Stimulated activated CD8-positive, alpha-beta memory T cell treated with anti-CD3 and anti-CD28 coated beads, Interleukin-15, amount 100 ng/mL, for 4 hours (primary cell): Measurements from ENCODE around the gene STK36.
A peak's percentile ranks its signal among the peaks of the same experiment; 100 is the strongest.
"Not testable (repeated sequence)": the region's sequence is repeated elsewhere in the genome, so short reads cannot be mapped to it uniquely, and the experiment has no call there.

ENCODE experiments used
- DNase-seq, 2 donors: peaks; one replicate each; pipeline ENCODE4 v3.0.0-alpha.2; 2020; ENCODE audit warnings: low read depth in 2 of 2

Gene STK36

DNA sequence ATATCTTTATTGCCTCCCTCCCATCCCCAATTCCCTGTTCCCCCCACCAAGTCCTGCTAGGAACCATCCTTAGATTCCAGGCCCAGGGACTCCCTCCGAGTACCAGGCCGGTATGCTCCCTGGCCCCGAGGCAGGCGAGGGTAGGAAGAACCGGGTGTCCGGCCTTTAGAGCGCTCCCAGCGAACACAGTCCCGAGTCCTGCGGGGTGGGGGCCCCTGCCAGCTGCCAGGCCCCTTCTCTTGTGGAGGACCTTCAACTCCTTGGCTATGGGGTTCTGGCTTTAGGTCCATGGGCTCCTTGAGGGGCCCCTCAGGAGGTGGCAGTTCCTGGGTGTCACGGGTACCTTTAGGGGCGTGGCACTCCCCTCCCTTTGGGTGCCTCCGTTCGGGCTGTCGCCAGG, 8.0 kb upstream of the STK36 start:
- DNase-seq, result no peak

DNA sequence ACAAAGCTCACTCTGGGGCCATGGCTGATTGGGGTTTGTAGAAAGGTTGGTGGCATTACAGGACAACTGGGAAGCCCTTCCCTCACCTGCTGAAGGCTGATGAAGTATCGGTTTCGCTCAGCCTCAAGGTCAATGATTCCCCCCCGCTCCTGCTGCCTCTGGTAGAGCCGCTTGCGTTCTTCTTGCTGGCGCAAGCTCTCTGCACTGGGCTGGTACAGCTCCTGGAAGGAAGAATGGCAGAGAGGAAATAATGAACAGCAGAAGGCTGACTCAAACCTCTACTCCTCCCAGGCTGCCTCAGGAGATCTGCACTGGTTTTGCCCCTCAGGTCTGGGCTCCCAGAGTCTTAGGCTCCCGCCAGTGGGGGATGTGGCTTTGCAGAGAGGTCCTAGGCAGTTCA, 7.2 kb upstream of the STK36 start:
- no peak for DNase-seq

DNA sequence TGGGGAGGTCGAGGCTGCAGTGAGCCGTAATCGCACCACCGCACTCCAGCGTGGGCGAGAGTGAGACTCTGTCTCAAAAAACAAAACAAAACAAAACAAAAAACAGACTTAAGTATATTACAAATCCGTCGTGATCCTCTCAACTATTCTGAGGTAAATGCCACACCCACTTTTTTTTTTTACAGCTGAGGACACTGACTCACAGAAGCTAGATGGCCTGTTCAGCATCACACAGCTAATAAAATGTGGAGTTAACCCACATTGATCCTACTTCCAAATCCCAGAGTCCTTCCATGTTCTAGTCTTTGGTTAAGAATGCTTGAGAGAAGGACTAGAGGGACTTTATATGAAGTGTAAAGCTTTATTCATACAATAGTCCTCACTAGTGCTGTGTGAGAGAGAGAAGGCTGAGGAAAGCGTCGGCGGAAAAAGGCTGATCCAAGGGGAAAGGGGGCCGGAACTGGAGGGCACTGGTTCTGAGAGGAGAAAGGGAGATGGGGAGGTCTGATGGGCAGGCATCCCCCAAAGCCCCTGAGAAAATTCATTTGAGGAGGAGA, 711 bp upstream of the STK36 start:
- DNase-seq, result no peak

DNA sequence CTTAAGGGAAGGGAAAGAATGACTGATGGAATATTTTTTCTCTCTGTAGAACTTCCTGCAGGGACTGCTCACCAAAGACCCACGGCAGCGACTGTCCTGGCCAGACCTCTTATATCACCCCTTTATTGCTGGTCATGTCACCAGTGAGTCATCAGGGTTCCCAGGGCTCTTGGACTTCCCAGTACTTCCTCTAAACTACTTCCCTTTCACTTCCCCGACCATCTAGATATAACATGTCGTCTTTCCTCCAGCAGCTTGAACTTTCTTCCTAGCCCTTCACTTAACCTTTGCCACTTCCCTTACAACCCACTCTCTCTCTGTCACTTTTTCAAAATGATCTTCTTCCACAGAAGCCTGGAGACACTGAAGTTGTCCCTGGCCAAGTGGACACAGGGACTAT, 7.2 kb downstream of the STK36 start:
- no peak for DNase-seq

DNA sequence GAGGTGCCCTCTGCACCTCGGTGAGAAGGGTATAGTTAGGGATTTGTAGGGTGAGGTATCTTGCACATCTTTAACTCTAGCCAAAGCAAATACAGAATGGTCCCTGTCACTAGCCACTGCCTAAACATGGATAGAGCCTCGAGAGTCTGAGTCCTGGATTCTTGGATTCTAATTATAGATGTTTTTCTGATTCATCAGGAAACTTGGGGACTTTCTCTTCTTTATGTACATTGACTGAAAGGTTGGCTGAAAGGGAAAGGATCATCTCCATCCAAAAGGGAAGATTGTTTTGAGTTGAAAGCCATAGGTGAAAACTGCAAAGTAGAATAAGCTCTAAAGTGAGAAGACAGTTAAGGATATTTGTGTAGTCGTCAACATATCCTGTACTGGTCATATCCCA, 8.2 kb downstream of the STK36 start:
- DNase-seq, result no peak

DNA sequence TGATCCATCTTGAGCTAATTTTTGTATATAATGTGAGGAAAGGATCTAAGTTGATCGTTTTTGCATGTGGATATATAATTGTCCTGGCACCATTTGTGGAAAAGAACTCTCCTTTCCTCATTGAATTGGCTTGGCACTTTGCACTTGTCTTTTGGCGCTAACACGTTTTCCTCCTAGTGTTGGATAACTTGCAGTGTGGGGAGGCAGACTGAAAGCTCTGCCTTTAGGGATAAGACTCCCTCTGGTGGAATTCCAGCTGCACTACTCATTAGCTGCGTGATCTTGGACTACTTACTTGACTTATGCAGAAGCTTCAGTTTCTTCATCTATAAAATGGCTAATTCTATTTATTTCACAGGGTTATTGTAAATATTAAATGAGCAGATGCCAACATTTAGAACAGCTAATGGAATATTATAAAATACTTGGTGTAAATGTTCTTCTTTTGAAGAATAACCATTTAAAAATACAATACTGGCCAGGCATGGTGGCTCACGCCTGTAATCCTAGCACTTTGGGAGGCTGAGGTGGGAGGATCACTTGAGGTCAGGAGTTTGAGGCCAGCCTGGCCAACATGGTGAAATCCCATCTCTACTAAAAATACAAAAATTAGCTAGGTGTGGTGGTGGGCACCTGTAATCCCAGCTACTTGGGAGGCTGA, 15.6 kb downstream of the STK36 start:
- DNase-seq, result not testable (repeated sequence)

DNA sequence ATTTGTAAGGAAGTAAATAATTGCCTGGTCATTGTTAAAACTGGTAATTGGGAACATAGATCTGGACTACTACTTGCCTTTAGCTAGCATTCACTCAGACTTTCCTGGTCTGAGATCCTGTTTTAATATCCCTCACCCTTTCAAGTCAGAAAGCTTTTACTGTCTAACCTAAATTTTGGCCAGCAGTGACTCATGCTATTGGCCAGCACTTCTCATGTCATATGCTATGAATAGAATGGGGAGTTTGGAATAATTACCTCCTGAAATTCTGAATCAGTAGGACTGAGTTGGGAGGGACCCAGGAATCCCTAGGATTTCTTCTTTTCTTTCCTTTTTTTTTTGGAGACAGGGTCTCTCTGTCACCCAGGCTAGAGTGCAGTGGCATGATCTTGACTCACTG, 19.3 kb downstream of the STK36 start:
- no peak for DNase-seq

DNA sequence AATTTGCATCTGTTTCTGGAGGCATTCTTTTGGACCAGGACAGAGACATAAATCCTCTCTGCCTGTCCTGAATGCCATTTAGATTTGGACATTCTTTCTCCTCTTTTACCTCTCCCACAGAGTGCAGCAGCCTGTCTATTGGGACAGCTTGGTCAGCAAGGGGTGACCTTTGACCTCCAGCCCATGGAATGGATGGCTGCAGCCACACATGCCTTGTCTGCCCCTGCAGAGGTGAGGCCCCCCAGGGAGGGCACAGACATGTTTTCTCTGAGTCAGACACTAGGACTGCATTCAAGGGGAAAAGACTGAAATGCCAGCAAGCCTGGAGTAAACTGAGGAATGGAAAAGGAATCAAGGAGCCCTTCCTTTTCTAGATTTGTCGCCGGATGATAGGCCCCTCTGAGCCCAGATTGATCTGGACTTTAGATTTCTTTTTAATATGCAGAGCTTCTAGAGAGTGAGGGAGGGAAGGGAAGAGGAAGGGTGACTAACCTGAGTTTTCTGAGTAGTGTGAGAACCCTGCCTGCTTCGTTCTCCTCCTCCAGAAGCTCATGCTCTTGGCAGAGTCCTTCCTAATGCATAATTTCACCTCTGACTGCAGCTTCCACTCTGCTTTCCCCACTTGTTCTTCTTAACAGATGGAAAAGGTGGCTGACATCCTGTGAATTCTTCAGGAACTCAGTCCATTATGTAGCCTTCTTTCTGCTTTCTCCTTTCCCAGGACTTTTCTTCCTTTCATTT, 22.7 kb downstream of the STK36 start:
- no peak for DNase-seq

DNA sequence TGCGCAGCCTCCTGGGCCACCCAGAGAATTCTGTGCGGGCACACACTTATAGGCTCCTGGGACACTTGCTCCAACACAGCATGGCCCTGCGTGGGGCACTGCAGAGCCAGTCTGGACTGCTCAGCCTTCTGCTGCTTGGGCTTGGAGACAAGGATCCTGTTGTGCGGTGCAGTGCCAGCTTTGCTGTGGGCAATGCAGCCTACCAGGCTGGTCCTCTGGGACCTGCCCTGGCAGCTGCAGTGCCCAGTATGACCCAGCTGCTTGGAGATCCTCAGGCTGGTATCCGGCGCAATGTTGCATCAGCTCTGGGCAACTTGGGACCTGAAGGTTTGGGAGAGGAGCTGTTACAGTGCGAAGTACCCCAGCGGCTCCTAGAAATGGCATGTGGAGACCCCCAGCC, 27.0 kb downstream of the STK36 start:
- DNase-seq, result no peak

DNA sequence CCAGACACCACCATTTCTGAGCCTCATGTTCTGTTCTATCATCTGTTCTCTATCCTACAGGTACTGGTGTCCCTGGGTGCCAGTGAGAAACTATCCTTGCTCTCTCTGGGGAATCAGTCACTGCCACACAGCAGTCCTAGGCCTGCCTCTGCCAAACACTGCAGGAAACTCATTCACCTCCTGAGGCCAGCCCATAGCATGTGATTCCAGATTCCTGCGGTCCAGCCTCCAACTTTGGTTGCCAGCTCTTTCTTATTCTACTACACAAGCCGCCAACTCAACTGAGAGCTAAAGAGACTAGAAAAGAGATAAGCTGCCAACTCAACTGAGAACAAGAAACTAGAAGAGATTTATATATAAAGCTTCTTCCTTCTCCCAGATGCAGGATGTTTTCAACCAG, 29.9 kb downstream of the STK36 start:
- DNase-seq, result no peak

DNA sequence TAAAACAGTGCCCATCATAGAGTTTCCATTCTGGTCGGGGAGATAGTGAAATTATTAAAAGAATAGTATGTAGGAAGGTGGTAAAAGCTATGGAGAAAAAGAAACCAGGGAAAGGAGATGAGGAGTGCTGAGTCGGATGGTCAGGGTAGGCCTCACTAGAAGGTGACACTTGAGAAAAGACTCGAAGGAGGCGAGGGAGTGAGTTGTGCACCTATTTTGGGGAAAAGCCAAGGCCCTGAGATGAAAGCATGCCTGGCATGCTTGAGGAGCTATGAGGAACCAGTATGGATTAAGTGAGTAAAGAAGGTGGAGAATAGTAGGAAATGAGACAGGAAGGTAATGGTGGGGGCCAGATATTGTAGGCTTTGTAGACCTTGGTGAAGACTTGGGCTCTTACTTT, 31.5 kb downstream of the STK36 start:
- DNase-seq, result no peak

DNA sequence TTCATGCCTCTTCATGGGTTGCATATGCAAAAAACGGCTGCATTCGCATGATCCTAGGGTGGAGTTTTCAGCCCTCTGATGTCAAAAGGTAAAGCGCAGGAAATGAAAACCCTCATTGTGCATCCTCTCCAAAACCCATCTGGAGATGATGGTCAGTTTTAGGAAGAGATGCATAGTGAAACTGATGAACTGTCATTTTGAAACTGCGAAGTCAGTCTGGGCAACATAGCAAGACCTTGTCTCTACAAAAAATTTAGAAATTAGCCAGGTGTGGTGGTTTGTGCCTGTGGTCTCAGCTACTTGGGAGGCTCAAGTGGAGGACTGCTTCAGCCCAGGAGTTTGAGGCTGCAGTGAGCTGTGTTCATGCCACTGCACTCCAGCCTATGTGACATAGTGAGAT, 36.2 kb downstream of the STK36 start:
- no peak for DNase-seq

DNA sequence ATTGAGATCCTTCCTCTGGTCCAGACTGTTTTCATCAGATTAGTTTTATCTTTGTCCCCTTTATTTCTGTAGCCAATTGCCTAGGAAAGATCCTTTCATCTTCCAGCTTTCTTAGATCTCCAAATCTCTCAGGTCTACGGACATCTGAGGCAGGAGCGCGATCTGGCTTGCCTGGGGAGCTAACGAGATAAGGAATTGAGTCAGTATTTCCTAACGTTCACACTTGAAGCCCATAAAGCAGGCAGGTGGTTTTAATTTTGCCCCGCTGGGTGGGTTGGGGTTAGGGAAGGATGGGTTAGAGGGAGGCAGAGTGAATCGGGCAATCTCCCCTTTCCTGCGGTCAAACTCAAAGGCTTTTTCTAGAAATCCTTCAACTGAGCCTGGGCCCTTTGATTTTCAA, 38.0 kb downstream of the STK36 start:
- no peak for DNase-seq

DNA sequence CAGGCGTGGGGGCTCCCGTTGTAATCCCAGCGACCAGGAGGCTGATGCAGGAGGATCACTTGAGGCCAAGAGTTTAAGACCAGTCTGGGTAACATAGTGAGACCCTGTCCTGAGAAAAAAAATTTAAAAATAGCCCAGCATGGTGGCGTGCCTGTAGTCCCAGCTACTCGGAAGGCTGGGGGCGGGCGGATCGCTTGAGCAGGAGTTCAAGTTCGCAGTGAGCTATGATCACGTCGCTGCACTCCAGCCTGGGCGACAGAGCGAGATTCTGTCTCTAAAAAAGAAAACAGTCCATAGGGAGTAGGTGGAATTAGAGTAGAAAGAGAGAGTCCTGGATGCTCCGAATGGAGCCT, 38.4 kb downstream of the STK36 start:
- DNase-seq, result no peak

DNA sequence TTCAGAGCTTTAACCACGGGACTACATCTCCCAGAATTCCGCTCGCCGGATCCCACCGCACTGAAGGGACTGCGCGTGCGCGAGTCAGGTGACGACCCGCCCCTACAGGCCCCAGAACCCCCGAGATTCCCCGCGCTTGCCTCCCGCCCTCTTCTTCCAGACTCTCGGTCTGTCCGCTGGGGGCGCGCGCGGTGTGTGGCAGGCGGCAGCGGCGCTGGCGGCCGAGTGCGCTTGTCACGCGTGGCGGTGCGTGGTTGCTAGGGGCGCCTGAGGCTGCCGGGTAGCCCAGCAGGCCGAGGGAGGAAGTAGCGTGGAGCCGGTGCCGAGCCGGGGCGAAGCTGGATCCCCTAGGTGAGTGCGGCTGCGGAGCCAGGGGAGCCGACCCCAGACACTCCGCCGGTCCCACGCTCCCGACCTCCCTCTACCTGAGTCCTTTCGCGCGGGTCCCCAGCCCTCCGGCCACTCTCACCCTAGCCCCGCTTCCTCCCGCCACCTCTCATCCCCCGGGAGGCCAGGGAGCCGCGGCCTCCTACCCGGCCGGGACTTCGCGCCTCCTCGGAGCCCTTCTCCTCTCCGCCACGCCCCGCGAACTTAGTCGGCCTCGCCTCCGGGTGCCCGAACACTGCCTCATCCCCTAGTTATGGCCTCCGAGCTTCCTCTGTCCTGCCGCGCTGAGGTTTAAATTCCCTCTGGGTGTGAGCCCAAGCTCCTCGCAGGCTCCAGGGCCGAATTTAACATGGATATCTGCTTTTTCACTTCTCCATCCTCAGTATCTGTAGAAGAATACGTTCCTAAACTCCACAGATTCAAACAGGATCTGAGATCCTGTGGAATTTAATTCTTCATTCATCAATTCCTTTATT, 39.0 kb downstream of the STK36 start, which contains the start of gene TTLL4:
Gene TTLL4, plus strand, starts transcription at position 149 of the 863 bp plus-strand sequence. CDS start 26,842 bp downstream, outside the sequence.
- peak; percentile 97 for DNase-seq

DNA sequence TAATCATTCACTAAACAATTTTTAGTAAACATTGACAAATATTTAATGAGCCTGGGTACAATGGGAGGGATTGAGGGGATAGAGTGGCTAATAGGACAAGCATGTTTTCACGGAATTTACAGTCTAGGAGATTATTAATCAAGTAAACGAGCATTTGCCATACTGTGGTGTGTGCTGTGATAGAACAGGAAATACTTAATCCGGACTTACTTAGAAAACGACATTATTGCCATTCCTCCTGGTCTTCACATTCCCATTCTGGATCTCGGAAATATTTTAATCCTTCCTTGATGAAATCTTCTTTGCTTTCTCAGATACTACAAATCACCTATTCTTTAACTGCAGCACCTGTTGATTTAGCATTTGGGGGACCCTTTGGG, 39.7 kb downstream of the STK36 start:
- DNase-seq, result no peak

DNA sequence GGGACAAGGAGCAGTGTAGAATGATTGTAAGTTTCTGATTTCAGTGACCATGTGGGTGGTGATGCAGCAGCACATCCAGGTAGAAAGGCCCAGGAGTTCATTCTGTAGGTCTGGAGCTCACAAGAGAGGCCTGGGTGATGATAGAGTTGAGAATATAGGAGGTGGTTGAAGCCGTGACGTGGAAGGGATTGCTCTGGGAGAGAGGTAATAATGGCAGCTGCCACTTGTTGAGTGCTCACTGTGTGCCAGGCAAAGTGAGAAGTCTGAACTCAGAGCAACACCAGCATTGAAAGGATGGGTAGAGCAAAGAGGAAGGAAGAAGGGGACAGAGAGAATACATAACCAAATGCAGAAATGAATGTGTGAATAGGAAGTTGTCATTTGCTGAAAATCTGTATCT, 42.0 kb downstream of the STK36 start:
- no peak for DNase-seq

DNA sequence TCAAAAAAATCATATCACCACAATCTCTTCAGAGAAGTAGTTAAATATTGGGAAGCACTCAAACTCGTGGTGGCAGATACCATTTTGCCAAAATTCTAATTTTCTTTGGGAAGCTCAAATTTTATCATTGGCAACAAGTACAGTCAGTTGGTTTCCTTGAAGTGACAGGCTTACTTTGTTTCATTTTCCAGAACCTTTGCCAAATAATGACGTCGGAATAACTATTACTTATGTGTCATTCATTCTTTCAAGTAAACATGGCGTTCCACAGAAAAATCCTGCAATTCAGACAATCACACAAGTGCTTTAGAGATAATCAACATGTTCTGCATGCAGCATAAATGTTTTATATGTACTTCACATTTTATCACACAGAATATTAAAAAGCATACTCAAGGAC, 44.2 kb downstream of the STK36 start:
- no peak for DNase-seq

DNA sequence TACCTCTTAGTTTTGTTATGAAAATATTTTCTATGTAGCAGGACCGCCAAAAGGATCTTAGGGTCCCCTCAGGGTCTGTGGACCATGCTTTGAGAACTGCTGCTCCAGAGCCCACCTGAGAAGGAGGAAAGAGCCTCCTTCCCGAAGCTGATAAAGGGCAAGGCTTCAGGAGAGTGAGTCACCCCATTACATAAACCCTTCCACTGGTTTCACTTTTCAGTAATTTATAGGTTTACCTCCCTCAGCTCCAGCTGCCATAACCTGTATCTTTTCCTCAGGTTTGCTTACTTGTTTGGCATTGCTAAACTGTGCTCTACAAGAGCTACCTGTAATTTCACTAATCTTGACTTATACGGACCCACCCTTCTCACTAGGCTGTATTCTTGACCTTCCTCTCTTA, 45.4 kb downstream of the STK36 start:
- no peak for DNase-seq

DNA sequence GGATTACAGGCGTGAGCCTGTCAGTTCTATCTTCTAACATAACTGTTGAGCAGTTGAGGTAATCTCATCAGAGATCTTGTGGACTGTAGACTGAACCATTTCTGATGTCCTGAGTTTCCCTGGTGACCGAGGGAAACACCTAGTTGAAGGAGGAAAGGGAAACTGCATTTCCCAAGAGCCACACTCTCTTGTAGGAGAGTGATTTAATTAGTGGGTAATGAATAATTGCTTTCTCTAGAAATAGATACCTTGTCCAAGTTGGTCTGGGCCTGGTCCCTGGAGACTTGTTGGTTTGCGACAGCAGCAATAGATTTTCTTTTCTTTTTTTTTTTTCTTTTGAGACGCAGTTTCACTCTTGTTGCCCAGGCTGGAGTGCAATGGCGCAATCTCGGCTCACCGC, 46.2 kb downstream of the STK36 start:
- DNase-seq, result no peak

DNA sequence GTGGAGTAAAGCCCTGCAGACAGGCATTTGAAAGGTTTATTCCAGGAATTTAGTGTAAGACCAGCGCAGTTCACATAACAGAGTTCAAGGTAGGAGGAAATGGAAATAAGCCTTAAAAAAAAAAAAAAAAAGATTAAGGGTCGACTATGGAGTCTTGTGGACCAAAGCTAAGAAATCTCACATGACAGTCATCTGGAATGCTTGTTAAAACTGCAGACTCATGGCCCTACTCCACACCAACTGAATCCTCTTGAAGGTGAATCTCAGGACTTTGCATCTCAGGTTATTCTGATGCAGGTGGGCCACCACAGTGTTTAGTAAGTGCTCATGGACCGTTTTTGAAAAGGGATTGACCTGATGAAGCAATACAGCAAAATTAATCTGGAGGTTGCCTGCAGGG, 47.6 kb downstream of the STK36 start:
- DNase-seq, result no peak
